HepG2 (cell line): Measurements from ENCODE around the gene CLEC18C. TPM values are rescaled to one million over a fixed set of nuclear protein-coding genes. Genes with fewer than 3 reads are reported as not detected.
A peak's percentile ranks its signal among the peaks of the same experiment; 100 is the strongest.

ENCODE experiments used
- ARID2 ChIP-seq: sonication (generic); formaldehyde crosslinking; IDR thresholded peaks from 2 replicates; pipeline ENCODE4 v1.8.1; 2022; ENCODE audit warnings: mild to moderate bottlenecking, missing genetic modification reagents, borderline replicate concordance
- BCL3 ChIP-seq: sonication (generic); formaldehyde crosslinking; IDR thresholded peaks from 2 replicates; pipeline ENCODE4 v1.5.1; 2020; ENCODE audit warnings: mild to moderate bottlenecking, missing genetic modification reagents, moderate library complexity
- CCDC6 ChIP-seq: sonication (generic); formaldehyde crosslinking; IDR thresholded peaks from 2 replicates; pipeline ENCODE4 v1.8.1; 2022; ENCODE audit warnings: mild to moderate bottlenecking, missing genetic modification reagents, moderate library complexity
- CREB1 ChIP-seq, 2 experiments: fragments of 450-650 bp in 1 of 2; IDR thresholded peaks; 2 replicates each; pipeline ENCODE4 v1.6.1; 2016 to 2017; ENCODE audit warnings: control low read depth in 1 of 2, mild to moderate bottlenecking in 1 of 2, missing compliant biosample characterization in 1 of 2, missing genetic modification characterization in 1 of 2
- DBP ChIP-seq: sonication (generic); formaldehyde crosslinking; IDR thresholded peaks from 2 replicates; pipeline ENCODE4 v1.4.0; 2020; ENCODE audit warnings: missing genetic modification reagents; ENCODE audit errors: not compliant biosample characterization
- EZH2 ChIP-seq: conservative IDR thresholded peaks from 2 replicates; pipeline ENCODE4 v1.6.1; 2012; ENCODE audit warnings: mild to moderate bottlenecking, low read depth, low read length, moderate library complexity
- KAT2B ChIP-seq: fragments of 150-350 bp; IDR thresholded peaks from 2 replicates; pipeline ENCODE4 v1.6.1; 2014; ENCODE audit warnings: low read depth, low read length, borderline replicate concordance
- MTA1 ChIP-seq: sonication (generic); formaldehyde crosslinking; IDR thresholded peaks from 2 replicates; pipeline ENCODE4 v1.4.0; 2020; ENCODE audit warnings: missing genetic modification reagents, mild to moderate bottlenecking, borderline replicate concordance
- MTA3 ChIP-seq: sonication (generic); formaldehyde crosslinking; IDR thresholded peaks from 2 replicates; pipeline ENCODE4 v1.4.0; 2020; ENCODE audit warnings: missing genetic modification reagents
- MYNN ChIP-seq: sonication (generic); formaldehyde crosslinking; IDR thresholded peaks from 2 replicates; pipeline ENCODE4 v1.4.0; 2020; ENCODE audit warnings: mild to moderate bottlenecking, low read depth, missing genetic modification reagents
- NRL ChIP-seq: sonication (generic); formaldehyde crosslinking; IDR thresholded peaks from 2 replicates; pipeline ENCODE4 v1.5.0; 2020; ENCODE audit warnings: missing genetic modification reagents, mild to moderate bottlenecking, moderate library complexity, borderline replicate concordance
- POLR2AphosphoS5 ChIP-seq: IDR thresholded peaks from 2 replicates; pipeline ENCODE4 v1.6.1; 2012; ENCODE audit warnings: low read depth, low read length
- SYNCRIP ChIP-seq: fragments of 200-400 bp; formaldehyde crosslinking; IDR thresholded peaks from 2 replicates; pipeline ENCODE4 v1.6.1; 2018; ENCODE audit warnings: mild to moderate bottlenecking, low read depth, low read length; ENCODE audit not compliant: insufficient read depth
- THRA ChIP-seq: sonication (generic); formaldehyde crosslinking; IDR thresholded peaks from 2 replicates; pipeline ENCODE4 v1.4.0; 2020; ENCODE audit warnings: missing genetic modification reagents, borderline replicate concordance
- UBTF ChIP-seq: sonication (generic); formaldehyde crosslinking; IDR thresholded peaks from 2 replicates; pipeline ENCODE4 v1.4.0; 2020; ENCODE audit warnings: mild to moderate bottlenecking, missing genetic modification reagents
- ZMAT5 ChIP-seq: sonication (generic); formaldehyde crosslinking; IDR thresholded peaks from 2 replicates; pipeline ENCODE4 v1.5.0; 2020; ENCODE audit warnings: mild to moderate bottlenecking, low read depth, missing genetic modification reagents, borderline replicate concordance
- ZNF251 ChIP-seq: sonication (generic); formaldehyde crosslinking; IDR thresholded peaks from 2 replicates; pipeline ENCODE4 v1.9.0; 2021; ENCODE audit warnings: mild to moderate bottlenecking, missing genetic modification reagents
- ZNF30 ChIP-seq: sonication (generic); formaldehyde crosslinking; IDR thresholded peaks from 2 replicates; pipeline ENCODE4 v1.5.0; 2020; ENCODE audit warnings: mild to moderate bottlenecking, missing genetic modification reagents
- ZNF709 ChIP-seq: sonication (generic); formaldehyde crosslinking; IDR thresholded peaks from 2 replicates; pipeline ENCODE4 v1.5.0; 2020; ENCODE audit warnings: mild to moderate bottlenecking, missing genetic modification reagents
- ZNF75D ChIP-seq: sonication (generic); formaldehyde crosslinking; IDR thresholded peaks from 2 replicates; pipeline ENCODE4 v1.8.1; 2023; ENCODE audit warnings: missing genetic modification reagents, mild to moderate bottlenecking, borderline replicate concordance
- ZNF766 ChIP-seq: sonication (generic); formaldehyde crosslinking; IDR thresholded peaks from 2 replicates; pipeline ENCODE4 v1.5.0; 2020; ENCODE audit warnings: missing genetic modification reagents, borderline replicate concordance
- ZNF788 ChIP-seq: sonication (generic); formaldehyde crosslinking; IDR thresholded peaks from 2 replicates; pipeline ENCODE4 v1.5.0; 2020; ENCODE audit warnings: mild to moderate bottlenecking, missing genetic modification reagents, borderline replicate concordance
- ZSCAN12 ChIP-seq: sonication (generic); formaldehyde crosslinking; IDR thresholded peaks from 2 replicates; pipeline ENCODE4 v1.9.0; 2021; ENCODE audit warnings: mild to moderate bottlenecking, missing genetic modification reagents
- polyA plus RNA-seq, 8 experiments: library from polyadenylated mRNA; depleted of rRNA in 3 of 8; stranded (reverse) in 7 of 8; unstranded in 1 of 8; fragments of >200 nt; fragmentation: Illumina TruSeq in 4 of 8; extraction: Trizol in 4 of 8; gene quantifications; 2 replicates each; pipeline versions ENCODE4 v1.2.1 to v1.2.3, GENCODE V29; 2011 to 2016; ENCODE audit warnings: low read depth in 4 of 8, missing spikeins in 1 of 8, mixed read lengths in 1 of 8; ENCODE audit not compliant: insufficient read depth in 1 of 8
- total RNA-seq, 5 experiments: library from RNA; depleted of rRNA; stranded (reverse); fragments of >200 nt; fragmentation: Illumina TruSeq; extraction: Trizol; gene quantifications; 2 replicates each; pipeline ENCODE4 v1.2.3, GENCODE V29; 2016; ENCODE audit warnings: low read depth in 1 of 5

The CLEC18C gene
- total and polyA plus RNA-seq, 2 of the 13 experiments (the other 11 are each of a cell fraction or from before 2014, with no cell fraction given): 0.15 to 0.29 TPM

GRCh38 chr16:70157477-70158260, 15.9 kb upstream of the CLEC18C start (continued):
- no peak for TF ChIP-seq DBP (CRISPR knock-in tag)
- no peak for TF ChIP-seq ZNF30
- no peak for TF ChIP-seq NRL (CRISPR knock-in tag)
- peak; percentile 68; the same call in 1 of the 2 replicates for TF ChIP-seq BCL3 (CRISPR knock-in tag)
- TF ChIP-seq ZNF709 (CRISPR knock-in tag): no peak; the same call in 1 of the 2 replicates
- TF ChIP-seq MTA1 (CRISPR knock-in tag): peak; percentile 91
- peak; percentile 56; the same call in 1 of the 2 replicates for TF ChIP-seq CCDC6 (CRISPR knock-in tag)
- peak; percentile 97 for TF ChIP-seq ZNF788
- no peak for TF ChIP-seq SYNCRIP
- peak; percentile 82; the same call in 1 of the 2 replicates for TF ChIP-seq UBTF (CRISPR knock-in tag)
- no peak for TF ChIP-seq ZSCAN12
- no peak for TF ChIP-seq EZH2
- TF ChIP-seq POLR2AphosphoS5: peak; percentile 64
- TF ChIP-seq KAT2B: no peak
- no peak for TF ChIP-seq ZNF75D (CRISPR knock-in tag)
- TF ChIP-seq CREB1 (IDR thresholded peaks at IDR 0.05): no peak
- peak; percentile 69; the same call in 1 of the 2 replicates for TF ChIP-seq CREB1 (CRISPR knock-in tag; IDR thresholded peaks at IDR 0.05)
- TF ChIP-seq ARID2: peak; percentile 86; the same call in 1 of the 2 replicates
- TF ChIP-seq ZMAT5 (CRISPR knock-in tag): no peak
- TF ChIP-seq MYNN (CRISPR knock-in tag): no peak
- TF ChIP-seq MTA3 (CRISPR knock-in tag): no peak
- TF ChIP-seq THRA (CRISPR knock-in tag): peak; percentile 94
- TF ChIP-seq ZNF766 (CRISPR knock-in tag): 0 out of 2 replicates have a peak, but pooled peaks have one; percentile 38
- no peak for TF ChIP-seq ZNF251 (CRISPR knock-in tag)
